ENCODE measurements around the gene CAMK4. TPM values are rescaled to one million over a fixed set of nuclear protein-coding genes. Genes with fewer than 3 reads are reported as not detected.

Gene CAMK4
- total and polyA plus RNA-seq, 9 of the 15 experiments (the other 6 are each of a cell fraction or from before 2014, with no cell fraction given): 0.35 TPM; not detected in 8

- TF ChIP-seq HDAC6 (IDR thresholded peaks at IDR 0.05; ENCODE audit: low read depth, low read length) (no peak), SMARCC2 (IDR thresholded peaks at IDR 0.05; ENCODE audit: low read depth) (no peak), ASH1L (IDR thresholded peaks at IDR 0.05; ENCODE audit: borderline replicate concordance, low read depth, partially characterized antibody) (no peak), USF1 (CRISPR knock-in tag; IDR thresholded peaks at IDR 0.05) (no peak), ARID4B (CRISPR knock-in tag; IDR thresholded peaks at IDR 0.05) (no peak), PRDM10 (IDR thresholded peaks at IDR 0.05; ENCODE audit: partially characterized antibody) (peak; percentile 38)
- TF ChIP-seq, protein P1, sequence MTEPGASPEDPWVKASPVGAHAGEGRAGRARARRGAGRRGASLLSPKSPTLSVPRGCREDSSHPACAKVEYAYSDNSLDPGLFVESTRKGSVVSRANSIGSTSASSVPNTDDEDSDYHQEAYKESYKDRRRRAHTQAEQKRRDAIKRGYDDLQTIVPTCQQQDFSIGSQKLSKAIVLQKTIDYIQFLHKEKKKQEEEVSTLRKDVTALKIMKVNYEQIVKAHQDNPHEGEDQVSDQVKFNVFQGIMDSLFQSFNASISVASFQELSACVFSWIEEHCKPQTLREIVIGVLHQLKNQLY (CRISPR knock-in tag; conservative IDR thresholded peaks at IDR 0.05): no peak
- TF ChIP-seq, protein P2, sequence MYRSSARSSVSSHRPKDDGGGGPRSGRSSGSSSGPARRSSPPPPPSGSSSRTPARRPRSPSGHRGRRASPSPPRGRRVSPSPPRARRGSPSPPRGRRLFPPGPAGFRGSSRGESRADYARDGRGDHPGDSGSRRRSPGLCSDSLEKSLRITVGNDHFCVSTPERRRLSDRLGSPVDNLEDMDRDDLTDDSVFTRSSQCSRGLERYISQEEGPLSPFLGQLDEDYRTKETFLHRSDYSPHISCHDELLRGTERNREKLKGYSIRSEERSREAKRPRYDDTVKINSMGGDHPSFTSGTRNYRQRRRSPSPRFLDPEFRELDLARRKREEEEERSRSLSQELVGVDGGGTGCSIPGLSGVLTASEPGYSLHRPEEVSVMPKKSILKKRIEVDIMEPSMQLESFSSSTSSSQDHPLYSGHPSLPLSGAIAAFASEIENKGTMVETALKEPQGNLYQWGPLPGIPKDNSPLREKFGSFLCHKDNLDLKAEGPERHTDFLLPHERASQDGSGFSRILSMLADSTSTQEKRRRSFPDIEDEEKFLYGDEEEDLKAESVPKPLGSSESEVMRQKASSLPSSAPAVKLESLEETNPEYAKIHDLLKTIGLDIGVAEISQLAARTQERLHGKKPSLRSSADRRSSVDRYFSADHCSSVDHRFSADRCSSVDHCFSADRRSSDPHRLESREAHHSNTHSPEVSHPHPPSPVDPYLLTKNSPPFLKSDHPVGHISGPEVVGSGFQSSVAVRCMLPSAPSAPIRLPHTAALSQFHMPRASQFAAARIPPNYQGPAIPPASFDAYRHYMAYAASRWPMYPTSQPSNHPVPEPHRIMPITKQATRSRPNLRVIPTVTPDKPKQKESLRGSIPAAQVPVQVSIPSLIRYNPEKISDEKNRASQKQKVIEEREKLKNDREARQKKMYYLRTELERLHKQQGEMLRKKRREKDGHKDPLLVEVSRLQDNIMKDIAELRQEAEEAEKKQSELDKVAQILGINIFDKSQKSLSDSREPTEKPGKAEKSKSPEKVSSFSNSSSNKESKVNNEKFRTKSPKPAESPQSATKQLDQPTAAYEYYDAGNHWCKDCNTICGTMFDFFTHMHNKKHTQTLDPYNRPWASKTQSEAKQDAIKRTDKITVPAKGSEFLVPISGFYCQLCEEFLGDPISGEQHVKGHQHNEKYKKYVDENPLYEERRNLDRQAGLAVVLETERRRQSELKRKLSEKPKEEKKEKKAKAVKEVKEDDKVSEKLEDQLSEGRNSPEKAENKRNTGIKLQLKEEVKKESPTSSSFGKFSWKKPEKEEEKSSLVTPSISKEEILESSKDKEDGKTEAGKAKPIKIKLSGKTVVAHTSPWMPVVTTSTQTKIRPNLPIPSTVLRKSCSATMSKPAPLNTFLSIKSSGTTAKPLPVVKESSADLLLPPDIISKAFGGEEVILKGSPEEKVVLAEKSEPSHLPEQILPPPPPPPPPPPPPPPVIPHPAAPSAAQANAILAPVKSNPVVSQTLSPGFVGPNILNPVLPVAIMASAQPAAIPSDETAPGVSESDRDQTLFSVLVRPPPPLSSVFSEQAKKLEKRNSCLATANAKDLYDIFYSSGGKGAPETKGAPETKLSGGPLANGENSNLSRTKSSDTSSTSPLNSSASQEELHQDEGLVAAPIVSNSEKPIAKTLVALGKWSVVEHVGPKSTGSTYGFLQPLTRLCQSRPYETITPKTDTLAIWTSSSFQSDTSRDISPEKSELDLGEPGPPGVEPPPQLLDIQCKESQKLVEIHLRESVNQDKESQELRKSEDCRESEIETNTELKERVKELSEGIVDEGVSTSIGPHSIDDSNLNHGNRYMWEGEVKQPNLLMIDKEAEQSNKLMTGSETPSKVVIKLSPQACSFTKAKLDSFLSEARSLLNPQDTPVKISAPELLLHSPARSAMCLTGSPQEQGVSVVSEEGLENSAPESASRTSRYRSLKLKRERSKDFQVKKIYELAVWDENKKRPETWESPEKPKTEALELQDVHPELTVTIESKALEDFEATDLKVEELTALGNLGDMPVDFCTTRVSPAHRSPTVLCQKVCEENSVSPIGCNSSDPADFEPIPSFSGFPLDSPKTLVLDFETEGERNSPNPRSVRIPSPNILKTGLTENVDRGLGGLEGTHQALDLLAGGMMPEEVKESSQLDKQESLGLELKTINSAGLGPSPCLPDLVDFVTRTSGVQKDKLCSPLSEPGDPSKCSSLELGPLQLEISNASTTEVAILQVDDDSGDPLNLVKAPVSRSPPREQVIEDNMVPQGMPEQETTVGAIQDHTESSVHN (IDR thresholded peaks at IDR 0.05; ENCODE audit: borderline replicate concordance in 1 of 2, low read depth in 1 of 2): peak in 1 of 2 experiments; percentile 68; a peak in 1 of 4 replicates
These were observed 306.1 kb downstream of the CAMK4 start (continued) for GRCh38 chr5:111530298-111530740.
